Inflammatory macrophage treated with lipopolysaccharide for 1 hour (primary cell): ENCODE measurements around the gene GDPGP1.

Experiments
- DNase-seq, 2 donors: peaks; one replicate each; pipeline ENCODE4 v3.0.0-alpha.2; 2020 to 2022

The GDPGP1 gene

DNA sequence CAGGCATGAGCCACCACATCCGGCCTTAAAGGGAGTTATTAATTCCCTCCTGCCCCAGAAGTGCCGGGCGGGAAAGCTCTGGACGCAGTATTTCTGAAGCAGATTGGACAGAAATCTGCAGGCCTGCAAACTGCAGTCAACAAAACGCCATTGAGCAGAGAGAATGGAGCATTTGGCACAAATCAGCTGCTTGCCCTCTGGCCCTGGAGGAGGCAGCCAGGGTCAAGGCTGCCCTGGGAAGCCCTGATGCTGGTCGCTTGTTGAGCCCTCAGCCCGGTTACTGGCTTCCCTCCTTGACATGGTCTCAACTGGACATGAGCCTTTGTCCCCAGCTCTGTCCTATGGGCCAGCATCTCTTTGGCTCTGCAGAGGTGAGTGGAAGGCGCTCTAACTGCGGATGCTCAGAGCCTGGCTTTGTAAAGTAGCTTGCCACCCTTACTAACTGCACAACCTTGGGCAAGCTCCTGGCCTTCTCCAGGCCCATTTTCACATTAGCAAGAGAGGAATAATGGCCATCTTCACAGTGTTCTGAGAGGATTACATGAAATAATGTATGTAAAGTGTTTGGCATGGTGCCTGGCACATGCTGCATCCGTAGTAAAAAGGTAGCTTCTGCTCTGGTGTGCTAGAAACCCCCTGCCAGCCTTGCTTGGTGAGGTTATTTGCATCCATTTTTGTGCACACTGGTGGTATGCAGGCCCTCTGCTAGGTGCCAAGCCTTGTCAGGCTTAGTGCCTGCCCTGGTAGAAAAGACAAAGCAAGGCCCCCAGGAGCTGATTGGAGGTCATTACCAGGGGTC, 28.8 kb upstream of the GDPGP1 start:
- no peak for DNase-seq

GRCh38 chr15:90205886-90206285, 28.1 kb upstream of the GDPGP1 start:
- peak; percentile 43 to 76 for DNase-seq

DNA sequence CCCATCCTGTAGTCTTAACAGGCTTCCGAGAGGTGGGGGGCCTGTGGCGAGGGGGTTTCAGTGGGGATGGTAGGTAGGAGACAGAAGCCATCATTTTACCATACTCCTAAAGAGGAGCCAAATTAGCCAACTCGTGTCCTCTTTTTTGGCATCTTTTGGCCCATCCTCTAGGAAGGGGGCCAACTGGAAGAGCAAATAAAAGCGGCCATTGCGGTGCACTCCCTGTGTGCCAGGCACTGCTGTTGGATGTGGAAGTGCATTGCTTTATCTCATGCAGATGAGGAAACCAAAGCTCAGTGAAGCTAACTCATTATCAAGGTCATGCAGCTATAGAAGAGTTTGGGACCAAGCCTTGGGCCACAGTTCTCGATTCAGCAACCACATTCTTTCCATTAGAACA, 26.8 kb upstream of the GDPGP1 start:
- no peak for DNase-seq

- no peak for DNase-seq
These were observed 25.7 kb upstream of the GDPGP1 start for GRCh38 chr15:90208356-90208755.

GRCh38 chr15:90209591-90209990, 24.4 kb upstream of the GDPGP1 start:
- no peak for DNase-seq

- no peak for DNase-seq
These were observed 23.4 kb upstream of the GDPGP1 start for GRCh38 chr15:90210593-90210992.

DNA sequence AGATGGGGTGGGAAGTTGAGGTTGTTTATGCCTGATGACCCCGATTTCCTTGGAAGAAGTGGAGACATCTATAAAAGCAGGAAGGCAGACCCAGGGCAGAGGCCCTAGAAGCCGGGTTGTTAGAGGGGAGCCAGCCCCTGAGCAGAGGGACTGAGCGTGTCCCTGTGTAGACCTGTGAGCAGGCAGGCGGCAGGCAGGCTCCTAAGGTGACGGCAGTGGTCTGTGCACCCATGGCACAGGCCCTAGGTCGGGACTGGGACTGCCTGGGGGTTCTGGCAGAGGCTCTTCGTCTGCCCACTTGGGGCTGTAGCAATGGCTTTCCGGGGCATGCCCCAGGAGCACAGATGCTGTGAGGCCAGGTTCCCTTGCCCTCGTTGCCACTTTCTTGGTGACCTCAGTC, 23.0 kb upstream of the GDPGP1 start:
- no peak for DNase-seq

DNA sequence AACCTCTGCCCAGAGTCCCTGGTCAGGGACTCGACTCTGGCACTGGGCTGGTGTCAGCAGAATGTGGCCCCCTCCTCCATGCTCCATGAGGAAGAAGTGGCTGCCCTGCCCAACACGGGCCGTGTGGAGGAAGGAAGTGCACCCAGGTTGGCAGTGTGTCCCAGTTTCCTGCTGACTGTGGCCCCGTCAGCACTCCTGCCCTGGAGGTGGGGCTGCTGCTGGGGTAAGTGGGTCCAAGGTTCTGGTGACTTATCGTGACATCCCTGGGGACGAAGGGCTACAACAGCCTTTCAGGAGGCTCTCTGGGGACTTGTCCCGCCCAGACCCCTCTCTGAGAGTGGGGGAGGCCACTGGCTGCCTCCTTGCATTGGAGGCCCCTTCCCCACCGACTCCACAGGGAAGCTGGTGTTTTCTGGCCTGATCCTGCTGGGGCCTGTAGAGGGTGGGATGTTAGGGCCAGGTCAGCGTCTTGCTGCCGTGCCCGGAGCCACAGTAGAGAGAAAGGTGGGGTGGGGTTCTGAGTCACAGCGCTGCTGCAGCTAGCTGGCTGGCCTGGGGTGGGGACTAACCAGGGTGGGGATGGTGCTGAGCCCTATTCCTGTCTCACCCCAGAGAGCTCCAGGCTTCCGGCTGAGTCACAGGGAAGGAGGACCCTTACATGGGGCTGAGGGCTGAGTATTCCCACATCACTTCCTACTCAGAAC, 22.4 kb upstream of the GDPGP1 start:
- DNase-seq = no peak

DNA sequence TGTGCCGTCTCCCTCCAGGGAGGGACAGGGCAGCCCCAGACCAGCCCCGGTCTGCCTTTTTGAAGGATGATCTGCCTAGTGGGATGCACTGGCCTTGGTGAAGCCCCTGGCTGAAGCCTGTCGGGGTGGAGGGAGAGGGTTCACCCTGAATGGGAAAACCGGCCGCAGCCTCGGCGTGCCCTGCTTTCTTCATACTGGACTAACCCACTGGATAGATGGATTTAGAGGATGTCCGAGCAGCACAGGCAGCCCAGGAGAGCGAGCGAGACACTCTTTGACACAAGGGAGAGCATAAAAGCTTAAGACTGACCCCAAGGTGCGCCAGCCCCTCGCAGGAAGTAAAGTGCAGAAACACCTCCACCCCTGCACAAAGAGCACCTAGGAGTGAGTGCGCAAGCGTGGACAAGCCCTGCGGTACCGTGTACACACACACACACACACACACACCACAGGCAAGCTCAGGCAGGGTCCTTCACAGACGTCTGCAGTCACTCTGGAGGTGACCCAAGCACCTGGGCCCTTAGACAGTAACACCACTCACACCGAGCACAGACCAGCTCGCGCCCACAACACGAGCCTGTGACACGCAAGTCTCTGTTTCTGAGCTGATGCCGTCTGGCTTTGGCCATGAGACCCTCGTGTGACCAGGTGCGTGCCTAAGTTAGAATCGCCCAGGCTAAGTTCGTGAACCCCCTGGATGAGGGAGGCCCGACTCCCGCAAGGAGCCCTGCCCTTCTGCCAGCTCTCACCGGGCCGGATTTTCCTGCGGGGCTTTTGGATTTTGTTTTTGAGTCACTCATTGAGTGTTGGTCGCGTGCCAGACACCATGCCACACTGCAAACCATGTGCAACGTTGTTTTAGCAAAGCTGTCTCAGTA, 21.5 kb upstream of the GDPGP1 start:
- DNase-seq = no peak

- no peak for DNase-seq
These were observed 20.7 kb upstream of the GDPGP1 start for GRCh38 chr15:90213122-90213817.

GRCh38 chr15:90213818-90214204, 20.2 kb upstream of the GDPGP1 start:
- no peak for DNase-seq

DNA sequence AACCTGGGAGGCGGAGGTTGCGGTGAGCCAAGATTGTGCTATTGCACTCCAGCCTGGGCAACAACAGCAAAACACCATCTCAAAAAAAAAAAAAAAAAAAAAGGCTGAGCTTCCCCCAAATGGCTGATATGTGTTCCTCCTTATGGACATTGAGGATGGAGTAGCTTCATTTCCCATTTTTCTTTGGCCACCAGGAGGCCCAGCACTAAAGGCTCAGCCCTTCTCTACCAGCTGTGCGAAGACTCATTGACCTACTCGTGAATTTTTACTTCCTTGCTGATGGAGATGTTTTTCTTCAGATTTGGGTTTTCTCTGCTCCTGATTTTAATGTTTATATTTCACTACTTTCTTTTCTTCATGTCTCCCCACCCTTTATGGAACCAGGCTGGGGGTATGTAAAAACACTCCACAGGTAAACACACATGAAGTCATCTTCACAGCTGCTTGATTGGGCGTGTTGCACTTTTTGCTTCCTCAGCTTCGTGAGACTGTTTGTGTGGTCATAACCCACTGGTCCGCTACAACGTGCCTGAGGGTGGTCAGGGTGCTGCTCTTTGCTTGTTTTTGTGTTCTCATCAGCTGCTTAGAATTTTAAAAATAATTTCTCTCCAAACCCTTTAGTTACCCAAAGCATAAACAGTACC, 19.3 kb upstream of the GDPGP1 start:
- DNase-seq = peak; percentile 23 to 51

DNA sequence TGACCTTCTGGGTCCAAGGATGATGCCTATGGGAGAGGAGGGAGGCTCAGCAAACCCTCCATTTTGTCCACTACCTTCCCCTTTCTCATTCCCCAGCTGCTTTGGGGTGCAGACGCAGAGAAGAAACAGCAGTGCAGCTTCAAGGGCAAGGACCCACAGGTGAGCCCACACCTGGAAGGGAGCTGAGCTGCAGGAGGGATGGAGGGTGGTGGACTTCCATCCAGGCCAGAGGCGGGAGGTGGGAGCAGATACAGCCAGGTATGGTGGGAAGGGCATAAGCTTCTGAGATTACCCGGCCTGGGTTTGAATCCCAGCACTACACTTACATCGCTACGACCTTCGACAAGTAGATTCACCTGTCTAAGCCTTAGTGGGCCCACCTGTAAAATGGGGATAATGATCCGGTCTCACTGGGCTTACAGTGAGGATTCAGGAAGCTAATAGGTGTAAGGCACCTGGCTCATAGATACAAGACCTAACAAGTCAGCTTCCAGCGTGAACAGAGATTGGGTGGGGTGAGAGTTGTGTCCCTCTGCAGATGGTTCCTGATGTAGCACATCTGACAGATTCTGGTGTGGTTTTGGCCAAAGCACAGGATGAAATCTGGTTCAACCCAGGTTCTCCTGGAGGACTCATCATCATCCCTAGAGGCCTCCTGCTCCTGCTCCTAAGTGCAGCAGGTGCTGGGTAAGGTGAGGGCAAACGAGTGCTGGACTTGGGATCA, 16.2 kb upstream of the GDPGP1 start:
- DNase-seq = no peak

- DNase-seq = peak in 1 of 2 donors; percentile 55
These were observed 14.4 kb upstream of the GDPGP1 start for GRCh38 chr15:90219421-90220141.

- peak; percentile 54 to 68 for DNase-seq
These were observed 12.6 kb upstream of the GDPGP1 start for GRCh38 chr15:90221246-90221900.

- DNase-seq = no peak
These were observed 11.5 kb upstream of the GDPGP1 start for GRCh38 chr15:90222547-90222946.

GRCh38 chr15:90223441-90224165, 10.4 kb upstream of the GDPGP1 start:
- no peak for DNase-seq

DNA sequence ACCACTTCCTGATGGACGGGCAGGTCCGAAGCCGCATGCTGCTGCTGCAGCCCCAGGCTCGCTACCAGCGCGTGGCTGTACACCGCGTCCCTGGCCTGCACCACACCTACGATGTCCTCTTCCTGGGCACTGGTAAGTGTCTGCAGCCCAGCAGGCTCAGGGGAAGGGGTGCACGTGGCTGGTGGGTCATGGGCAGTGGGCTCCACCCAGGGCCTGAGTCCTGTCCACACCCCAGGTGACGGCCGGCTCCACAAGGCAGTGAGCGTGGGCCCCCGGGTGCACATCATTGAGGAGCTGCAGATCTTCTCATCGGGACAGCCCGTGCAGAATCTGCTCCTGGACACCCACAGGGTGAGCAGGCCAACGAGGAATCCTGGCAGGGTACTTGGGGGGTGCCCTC, 9.0 kb upstream of the GDPGP1 start:
- DNase-seq = no peak

- no peak for DNase-seq
These were observed 8.3 kb upstream of the GDPGP1 start for GRCh38 chr15:90225504-90226234.
